Lower lobe of right lung (tissue), 2 donors: ENCODE data around the gene RALY. TPM values are rescaled to one million over a fixed set of nuclear protein-coding genes. Genes with fewer than 3 reads are reported as not detected.

Source experiments
- ATAC-seq, 2 donors: fragments of 200-7000 bp; cut with Tn5 transposase; one replicate each; pipeline ENCODE4 v1.9.1; 2020 to 2022; ENCODE audit warnings: mild to moderate bottlenecking in 2 of 2, moderate library complexity in 2 of 2
- DNase-seq: peaks from one replicate; pipeline ENCODE4 v3.0.0-alpha.2; 2020
- H3K27ac ChIP-seq: fragments of 200-600 bp; one replicate; pipeline ENCODE4 v1.8.0; 2022
- H3K27me3 ChIP-seq: fragments of 200-600 bp; one replicate; pipeline ENCODE4 v1.8.0; 2022; ENCODE audit warnings: low read depth
- H3K36me3 ChIP-seq: fragments of 200-600 bp; one replicate; pipeline ENCODE4 v1.8.0; 2022; ENCODE audit warnings: mild to moderate bottlenecking
- H3K4me1 ChIP-seq: fragments of 200-600 bp; one replicate; pipeline ENCODE4 v1.8.0; 2022
- H3K4me3 ChIP-seq: fragments of 200-600 bp; one replicate; pipeline ENCODE4 v1.8.0; 2022; ENCODE audit warnings: mild to moderate bottlenecking
- H3K9me3 ChIP-seq: fragments of 200-600 bp; one replicate; pipeline ENCODE4 v1.8.0; 2022
- intact Hi-C: fragments of 100-400 bp; cut with DNase I; formaldehyde crosslinking; loops from one replicate; pipeline ENCODE4 v1.11.0; 2022
- total RNA-seq: library from RNA; stranded (reverse); fragmentation: NEBNext Ultra II Directional; extraction: Animal tissue kit (Norgen Biotek cat#: 25700); gene quantifications from one replicate; pipeline ENCODE4 v1.2.1, GENCODE V29; 2021
- TF ChIP-seq, protein P1 (sequence below): fragments of 200-600 bp; IDR thresholded peaks from one replicate; pipeline ENCODE4 v1.8.0; 2022; ENCODE audit warnings: antibody characterized with exemption, mild to moderate bottlenecking
- donor health status: DM: no; HTN: yes; CAD: no; lungs with severe emphysema.

RALY gene
- total RNA-seq, 1 donor from 2014 or later = 124 TPM

DNA sequence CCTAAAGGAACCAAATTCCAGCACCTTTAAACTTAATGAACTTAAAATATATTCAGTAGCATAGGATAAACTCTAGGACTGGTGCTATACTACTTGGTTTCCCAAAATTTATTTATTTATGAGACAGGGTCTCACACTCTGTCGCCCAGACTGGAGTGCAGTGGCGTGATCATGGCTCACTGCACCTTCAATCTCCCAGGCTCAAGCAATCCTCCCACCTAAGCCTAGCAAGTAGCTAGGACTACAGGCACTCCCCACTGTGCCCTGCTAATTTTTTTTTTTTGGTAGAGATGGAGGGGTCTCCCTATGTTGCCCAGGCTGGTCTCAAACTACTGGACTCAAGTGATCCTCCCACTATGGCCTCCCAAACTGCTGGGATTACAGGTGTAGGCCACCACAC is 96.9 kb downstream of the RALY start:
- intact Hi-C loops = no loop called here
- no peak overlapping the region for H3K4me3 ChIP-seq
- TF ChIP-seq, protein P1, sequence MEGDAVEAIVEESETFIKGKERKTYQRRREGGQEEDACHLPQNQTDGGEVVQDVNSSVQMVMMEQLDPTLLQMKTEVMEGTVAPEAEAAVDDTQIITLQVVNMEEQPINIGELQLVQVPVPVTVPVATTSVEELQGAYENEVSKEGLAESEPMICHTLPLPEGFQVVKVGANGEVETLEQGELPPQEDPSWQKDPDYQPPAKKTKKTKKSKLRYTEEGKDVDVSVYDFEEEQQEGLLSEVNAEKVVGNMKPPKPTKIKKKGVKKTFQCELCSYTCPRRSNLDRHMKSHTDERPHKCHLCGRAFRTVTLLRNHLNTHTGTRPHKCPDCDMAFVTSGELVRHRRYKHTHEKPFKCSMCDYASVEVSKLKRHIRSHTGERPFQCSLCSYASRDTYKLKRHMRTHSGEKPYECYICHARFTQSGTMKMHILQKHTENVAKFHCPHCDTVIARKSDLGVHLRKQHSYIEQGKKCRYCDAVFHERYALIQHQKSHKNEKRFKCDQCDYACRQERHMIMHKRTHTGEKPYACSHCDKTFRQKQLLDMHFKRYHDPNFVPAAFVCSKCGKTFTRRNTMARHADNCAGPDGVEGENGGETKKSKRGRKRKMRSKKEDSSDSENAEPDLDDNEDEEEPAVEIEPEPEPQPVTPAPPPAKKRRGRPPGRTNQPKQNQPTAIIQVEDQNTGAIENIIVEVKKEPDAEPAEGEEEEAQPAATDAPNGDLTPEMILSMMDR = no peak

DNA sequence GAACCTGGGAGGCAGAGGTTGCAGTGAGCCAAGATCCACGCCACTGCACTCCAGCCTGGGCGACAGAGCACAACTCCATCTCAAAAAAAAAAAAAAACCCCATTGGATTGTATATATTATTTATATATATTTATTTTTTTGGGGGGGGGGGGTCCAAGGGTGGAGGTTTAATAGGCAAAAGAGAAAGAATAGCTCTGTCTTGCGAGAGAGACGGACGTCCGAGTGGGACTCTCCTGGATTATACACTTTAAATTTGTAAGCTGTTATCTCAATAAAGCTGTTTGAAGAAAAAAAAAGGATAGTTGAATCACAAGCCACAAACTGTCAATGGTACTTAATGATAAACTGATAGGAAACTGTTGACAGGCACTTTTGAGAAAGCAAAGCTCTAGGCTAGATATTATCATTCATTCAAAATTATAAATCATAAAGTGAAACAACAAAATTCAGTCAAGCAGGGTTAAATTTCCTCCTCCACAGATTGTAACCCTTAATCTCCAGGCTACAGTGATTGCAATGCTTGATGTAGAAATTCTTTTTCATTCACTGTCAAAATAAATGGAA is 98.0 kb downstream of the RALY start:
- TF ChIP-seq, protein P1 = no peak
- no peaks in the 10 kb centered on the region for H3K9me3 ChIP-seq
- ATAC-seq (no peak), DNase-seq (no peak)
- no peaks in the 10 kb centered on the region for H3K27me3 ChIP-seq
- peaks cover 14% of the 10 kb centered on the region for H3K4me1 ChIP-seq
- H3K4me3 ChIP-seq = no peak overlapping the region
- H3K27ac ChIP-seq = no peak overlapping the region
- H3K36me3 ChIP-seq = peaks cover 99% of the 10 kb centered on the region
- intact Hi-C loops = no loop called here

More for the DNA sequence above, 96.9 kb downstream of the RALY start:
- peaks cover 99% of the 10 kb centered on the region for H3K36me3 ChIP-seq
- DNase-seq = no peak
- H3K4me1 ChIP-seq = peaks cover 14% of the 10 kb centered on the region
- H3K27ac ChIP-seq = no peak overlapping the region
- no peaks in the 10 kb centered on the region for H3K9me3 ChIP-seq
- no peaks in the 10 kb centered on the region for H3K27me3 ChIP-seq
- no peak for ATAC-seq

DNA sequence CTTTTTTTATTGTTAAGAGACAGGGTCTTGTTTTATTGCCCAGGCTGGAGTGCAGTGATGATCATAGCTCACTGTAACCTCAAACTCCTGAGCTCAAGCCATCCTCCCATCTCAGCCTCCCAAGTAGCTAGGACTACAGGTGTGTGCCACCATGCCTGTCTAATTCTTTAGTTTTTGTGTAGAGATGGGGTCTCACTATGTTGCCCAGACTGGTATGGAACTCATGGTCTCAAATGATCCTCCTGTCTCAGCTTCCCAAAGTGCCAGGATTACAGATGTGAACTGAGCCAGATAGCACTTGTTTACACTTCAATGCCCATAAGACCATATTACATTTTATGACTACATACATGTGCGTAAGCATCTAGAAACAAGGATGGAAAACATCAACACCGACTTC is 100.2 kb downstream of the RALY start:
- H3K36me3 ChIP-seq = peaks cover 100% of the 10 kb centered on the region
- H3K9me3 ChIP-seq = no peaks in the 10 kb centered on the region
- no peak overlapping the region for H3K27ac ChIP-seq
- DNase-seq (no peak), ATAC-seq (no peak)
- no peaks in the 10 kb centered on the region for H3K27me3 ChIP-seq
- peaks cover 14% of the 10 kb centered on the region for H3K4me1 ChIP-seq
- intact Hi-C loops = no loop called here
- H3K4me3 ChIP-seq = no peak overlapping the region
- TF ChIP-seq, protein P1 = no peak

DNA sequence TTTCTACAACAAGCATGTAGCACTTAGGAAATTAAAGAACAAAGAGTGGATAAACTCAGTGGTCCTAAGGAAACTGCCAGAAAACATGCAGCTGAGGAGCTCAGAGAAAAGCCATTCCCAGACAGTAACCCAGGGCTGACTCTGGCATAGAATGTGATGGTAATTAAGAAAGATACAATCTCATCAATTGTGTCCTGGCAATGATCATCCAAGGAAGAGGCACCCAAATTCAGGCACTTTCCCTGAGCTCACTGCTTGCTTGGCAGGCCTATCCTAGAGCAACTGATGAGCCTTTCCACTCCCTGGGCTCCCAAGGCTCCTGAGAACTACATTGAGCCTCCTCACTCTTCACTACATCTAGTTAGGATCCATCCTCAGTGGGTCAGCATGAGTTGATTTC is 102.1 kb downstream of the RALY start:
- TF ChIP-seq, protein P1 = no peak
- H3K9me3 ChIP-seq = no peaks in the 10 kb centered on the region
- H3K36me3 ChIP-seq = peaks cover 100% of the 10 kb centered on the region
- no peak overlapping the region for H3K27ac ChIP-seq
- DNase-seq (no peak), ATAC-seq (no peak)
- H3K4me3 ChIP-seq = no peak overlapping the region
- peaks cover 3% of the 10 kb centered on the region for H3K4me1 ChIP-seq
- intact Hi-C loops = no loop called here
- no peaks in the 10 kb centered on the region for H3K27me3 ChIP-seq

DNA sequence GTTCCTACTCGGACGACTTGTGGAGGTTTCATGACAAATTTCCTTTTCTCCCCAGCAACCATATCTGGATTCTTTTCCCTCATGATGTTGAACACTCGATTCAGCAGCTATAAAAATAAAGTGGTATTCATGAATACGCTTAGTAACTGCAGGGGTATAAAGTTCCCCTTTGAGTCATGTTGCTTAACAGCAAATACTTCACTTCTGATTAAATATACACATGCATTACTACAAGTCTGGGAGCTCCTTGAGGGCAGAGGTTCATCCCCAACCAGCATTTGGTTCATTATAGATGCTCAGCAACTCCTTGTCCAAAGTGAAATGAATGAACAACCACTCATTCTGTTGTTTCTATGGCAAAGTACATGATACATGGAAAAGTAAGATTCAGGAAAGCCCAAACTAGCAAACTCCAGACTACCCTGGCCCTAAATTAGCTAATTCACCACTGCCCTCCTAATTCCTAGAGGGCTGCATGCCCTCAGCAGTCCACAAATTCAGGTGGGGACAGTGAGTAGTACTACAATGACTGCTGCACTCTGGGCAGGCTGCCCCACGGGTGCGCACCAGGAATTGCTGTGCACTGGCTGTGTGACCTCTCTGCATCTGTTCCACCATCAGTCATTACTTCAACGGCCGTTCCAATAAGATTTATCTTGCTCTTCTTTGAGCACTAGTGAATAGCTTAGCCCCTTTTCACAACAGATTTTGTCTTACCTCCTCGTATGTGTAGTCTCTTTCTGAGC is 103.2 kb downstream of the RALY start:
- peaks cover 100% of the 10 kb centered on the region for H3K36me3 ChIP-seq
- H3K9me3 ChIP-seq = no peaks in the 10 kb centered on the region
- TF ChIP-seq, protein P1 = no peak
- no peak overlapping the region for H3K27ac ChIP-seq
- DNase-seq = no peak
- H3K27me3 ChIP-seq = no peaks in the 10 kb centered on the region
- H3K4me3 ChIP-seq = no peak overlapping the region
- no peak for ATAC-seq
- intact Hi-C loops = no loop called here
- peaks cover 11% of the 10 kb centered on the region for H3K4me1 ChIP-seq
